RWPE2 (cell line): Measurements from ENCODE around the gene CCDC192.

ENCODE experiments used
- ATAC-seq: fragments of 200-7000 bp; cut with Tn5 transposase; 3 replicates; pipeline ENCODE4 v1.9.1; 2021; ENCODE audit warnings: low read depth
- DNase-seq: peaks from one replicate; pipeline ENCODE4 v3.0.0-alpha.2; 2020; ENCODE audit warnings: low spot score
- H3K27ac ChIP-seq: fragments of 450-650 bp; 2 replicates; pipeline ENCODE4 v1.5.1; 2017; ENCODE audit warnings: mild to moderate bottlenecking; ENCODE audit not compliant: poor library complexity, severe bottlenecking
- H3K27me3 ChIP-seq: fragments of 250-450 bp; sonication (Bioruptor Pico); 2 replicates; pipeline ENCODE4 v1.5.1; 2021; ENCODE audit warnings: mild to moderate bottlenecking, moderate library complexity; ENCODE audit not compliant: insufficient read depth, poor library complexity, severe bottlenecking
- H3K36me3 ChIP-seq: fragments of 250-450 bp; sonication (Bioruptor Pico); 2 replicates; pipeline ENCODE4 v1.5.1; 2020; ENCODE audit warnings: low read depth, mild to moderate bottlenecking, moderate library complexity
- H3K4me1 ChIP-seq: fragments of 250-450 bp; sonication (Bioruptor Pico); 2 replicates; pipeline ENCODE4 v1.5.1; 2021; ENCODE audit warnings: mild to moderate bottlenecking, moderate library complexity; ENCODE audit not compliant: insufficient read depth, poor library complexity, severe bottlenecking
- H3K4me3 ChIP-seq: fragments of 250-450 bp; sonication (Bioruptor Pico); 2 replicates; pipeline ENCODE4 v1.5.1; 2021; ENCODE audit warnings: mild to moderate bottlenecking, moderate library complexity; ENCODE audit not compliant: severe bottlenecking
- H3K9me3 ChIP-seq: fragments of 250-450 bp; sonication (Bioruptor Pico); 2 replicates; pipeline ENCODE4 v1.5.1; 2021; ENCODE audit warnings: mild to moderate bottlenecking, moderate library complexity; ENCODE audit not compliant: severe bottlenecking
- TF ChIP-seq, protein P1 (sequence below): fragments of 450-650 bp; IDR thresholded peaks from one replicate; pipeline ENCODE4 v1.5.1; 2017; ENCODE audit warnings: mild to moderate bottlenecking, moderate library complexity; ENCODE audit not compliant: poor library complexity, severe bottlenecking

The CCDC192 gene

DNA sequence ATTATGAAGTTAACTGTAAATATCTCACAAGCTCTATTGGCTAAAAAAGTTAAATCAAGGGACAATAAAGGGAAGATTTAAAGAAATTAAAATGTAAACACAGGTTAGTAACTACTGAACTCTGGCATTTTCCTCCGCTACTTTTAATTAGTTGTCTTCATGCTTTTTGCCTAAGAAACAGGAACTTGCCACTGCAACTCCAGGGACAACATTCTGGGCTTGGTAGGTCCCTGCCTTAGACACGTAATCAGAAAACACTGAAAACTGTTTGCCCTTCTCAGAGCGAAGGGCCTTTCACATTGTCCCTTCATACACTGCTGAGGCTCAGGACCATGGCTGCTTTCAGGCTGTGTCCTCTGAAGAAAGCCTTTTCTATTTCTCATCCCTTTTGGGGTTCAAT, 118.7 kb downstream of the CCDC192 start:
- Histone ChIP-seq H3K27me3 (no peaks in the 10 kb centered on the region), H3K4me1 (no peaks in the 10 kb centered on the region), H3K4me3 (no peak overlapping the region), H3K9me3 (no peaks in the 10 kb centered on the region), H3K36me3 (no peaks in the 10 kb centered on the region), H3K27ac (no peak overlapping the region)
- TF ChIP-seq, protein P1, sequence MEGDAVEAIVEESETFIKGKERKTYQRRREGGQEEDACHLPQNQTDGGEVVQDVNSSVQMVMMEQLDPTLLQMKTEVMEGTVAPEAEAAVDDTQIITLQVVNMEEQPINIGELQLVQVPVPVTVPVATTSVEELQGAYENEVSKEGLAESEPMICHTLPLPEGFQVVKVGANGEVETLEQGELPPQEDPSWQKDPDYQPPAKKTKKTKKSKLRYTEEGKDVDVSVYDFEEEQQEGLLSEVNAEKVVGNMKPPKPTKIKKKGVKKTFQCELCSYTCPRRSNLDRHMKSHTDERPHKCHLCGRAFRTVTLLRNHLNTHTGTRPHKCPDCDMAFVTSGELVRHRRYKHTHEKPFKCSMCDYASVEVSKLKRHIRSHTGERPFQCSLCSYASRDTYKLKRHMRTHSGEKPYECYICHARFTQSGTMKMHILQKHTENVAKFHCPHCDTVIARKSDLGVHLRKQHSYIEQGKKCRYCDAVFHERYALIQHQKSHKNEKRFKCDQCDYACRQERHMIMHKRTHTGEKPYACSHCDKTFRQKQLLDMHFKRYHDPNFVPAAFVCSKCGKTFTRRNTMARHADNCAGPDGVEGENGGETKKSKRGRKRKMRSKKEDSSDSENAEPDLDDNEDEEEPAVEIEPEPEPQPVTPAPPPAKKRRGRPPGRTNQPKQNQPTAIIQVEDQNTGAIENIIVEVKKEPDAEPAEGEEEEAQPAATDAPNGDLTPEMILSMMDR, result no peak
- ATAC-seq (no peak), DNase-seq (no peak)

DNA sequence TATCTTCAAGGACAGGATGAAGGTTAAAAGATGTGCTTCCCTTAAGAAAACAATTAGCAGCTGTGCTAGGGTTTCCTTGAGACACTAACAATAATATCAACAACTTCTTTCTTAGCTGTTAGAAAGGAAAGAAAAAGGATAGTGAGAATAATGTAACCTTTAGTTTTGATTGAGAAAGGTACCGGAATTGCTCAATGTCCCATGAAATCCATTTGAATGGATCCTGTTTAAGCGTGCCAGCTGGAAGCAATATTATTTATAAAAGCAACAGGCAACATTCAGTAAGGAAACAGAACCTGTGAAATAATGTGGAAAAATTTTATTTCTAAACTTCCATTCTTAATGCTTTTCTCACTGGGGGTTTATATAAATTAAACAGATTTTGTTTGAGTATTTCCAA, 120.9 kb downstream of the CCDC192 start:
- ATAC-seq, result no peak
- TF ChIP-seq, protein P1, result no peak

DNA sequence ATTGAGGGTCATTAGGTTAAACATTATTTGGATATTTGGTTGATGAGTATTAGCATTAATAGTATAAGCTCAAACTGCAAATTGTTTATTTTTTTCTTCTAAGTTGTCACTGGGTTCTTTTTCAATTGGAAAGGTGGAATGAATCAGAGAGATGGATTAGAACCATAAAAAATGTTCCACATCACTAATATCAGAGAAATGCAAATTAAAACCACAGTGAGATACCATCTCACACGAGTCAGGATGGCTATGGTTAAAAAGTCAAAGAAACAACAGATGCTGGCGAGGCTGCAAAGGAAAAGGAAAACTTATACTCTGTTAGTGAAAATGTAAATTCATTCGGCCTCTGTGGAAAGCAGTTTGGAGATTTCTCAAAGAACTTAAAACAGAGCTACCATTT, 122.8 kb downstream of the CCDC192 start:
- no peaks in the 10 kb centered on the region for H3K36me3 ChIP-seq
- TF ChIP-seq, protein P1, result no peak
- no peak overlapping the region for H3K27ac ChIP-seq
- ATAC-seq (no peak), DNase-seq (no peak)
- no peaks in the 10 kb centered on the region for H3K9me3 ChIP-seq
- no peak overlapping the region for H3K4me3 ChIP-seq
- H3K4me1 ChIP-seq, result no peaks in the 10 kb centered on the region
- no peaks in the 10 kb centered on the region for H3K27me3 ChIP-seq

More for the DNA sequence above, 120.9 kb downstream of the CCDC192 start:
- Histone ChIP-seq H3K4me3 (no peak overlapping the region), H3K27ac (no peak overlapping the region), H3K27me3 (no peaks in the 10 kb centered on the region), H3K4me1 (no peaks in the 10 kb centered on the region), H3K9me3 (no peaks in the 10 kb centered on the region), H3K36me3 (no peaks in the 10 kb centered on the region)
- DNase-seq, result no peak

DNA sequence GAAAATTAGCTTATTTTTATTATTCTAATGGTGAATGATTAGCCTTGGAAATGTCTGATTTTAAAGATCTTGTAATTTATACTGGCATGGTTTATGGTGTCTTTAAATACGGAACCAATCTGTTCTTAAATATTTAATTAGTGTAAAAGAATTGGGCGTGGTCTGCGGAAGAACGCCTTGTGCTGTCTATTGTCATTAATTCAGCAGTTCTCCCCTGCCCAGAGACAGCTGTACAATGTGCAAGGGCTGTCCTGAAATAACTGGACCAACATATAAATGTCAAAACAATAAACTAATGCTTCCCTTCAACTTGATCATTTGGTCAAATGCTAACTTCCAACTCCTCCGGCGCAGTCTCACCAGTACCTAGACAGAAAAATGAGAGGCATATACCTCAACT, 124.3 kb downstream of the CCDC192 start:
- H3K27me3 ChIP-seq, result no peaks in the 10 kb centered on the region
- TF ChIP-seq, protein P1, result no peak
- no peak overlapping the region for H3K4me3 ChIP-seq
- ATAC-seq (no peak), DNase-seq (no peak)
- H3K36me3 ChIP-seq, result no peaks in the 10 kb centered on the region
- no peak overlapping the region for H3K27ac ChIP-seq
- H3K4me1 ChIP-seq, result no peaks in the 10 kb centered on the region
- no peaks in the 10 kb centered on the region for H3K9me3 ChIP-seq

DNA sequence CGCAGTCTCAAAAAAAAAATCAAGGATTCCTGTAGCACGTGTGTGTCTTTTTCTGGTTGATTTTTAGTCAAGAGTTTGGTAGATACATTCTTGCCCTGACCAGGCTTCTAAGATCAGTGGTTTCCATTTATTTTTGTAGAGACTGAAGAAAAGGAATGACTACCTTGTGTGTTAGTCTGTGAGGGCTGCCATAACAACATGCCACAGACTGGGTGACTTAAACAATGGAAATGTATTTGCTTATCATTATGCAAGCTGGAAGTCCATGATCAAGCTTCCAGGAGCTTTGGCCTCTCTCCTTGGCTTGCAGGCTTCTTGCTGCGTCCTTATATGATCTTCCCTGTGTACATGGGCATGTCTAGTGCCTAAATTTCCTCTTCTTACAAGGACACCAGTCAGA, 127.0 kb downstream of the CCDC192 start:
- TF ChIP-seq, protein P1, result no peak
- ATAC-seq, result no peak
- Histone ChIP-seq H3K4me3 (no peak overlapping the region), H3K9me3 (no peaks in the 10 kb centered on the region), H3K27ac (no peak overlapping the region), H3K4me1 (no peaks in the 10 kb centered on the region), H3K36me3 (no peaks in the 10 kb centered on the region), H3K27me3 (no peaks in the 10 kb centered on the region)
- DNase-seq, result no peak
